ENCODE results near the gene RRM1. TPM values are rescaled to one million over a fixed set of nuclear protein-coding genes. Genes with fewer than 3 reads are reported as not detected.
"Not testable (repeated sequence)": the region's sequence is repeated elsewhere in the genome, so short reads cannot be mapped to it uniquely, and the experiment has no call there.

The RRM1 gene
- polyA plus RNA-seq, 1 experiment, result 57.4 TPM

DNA sequence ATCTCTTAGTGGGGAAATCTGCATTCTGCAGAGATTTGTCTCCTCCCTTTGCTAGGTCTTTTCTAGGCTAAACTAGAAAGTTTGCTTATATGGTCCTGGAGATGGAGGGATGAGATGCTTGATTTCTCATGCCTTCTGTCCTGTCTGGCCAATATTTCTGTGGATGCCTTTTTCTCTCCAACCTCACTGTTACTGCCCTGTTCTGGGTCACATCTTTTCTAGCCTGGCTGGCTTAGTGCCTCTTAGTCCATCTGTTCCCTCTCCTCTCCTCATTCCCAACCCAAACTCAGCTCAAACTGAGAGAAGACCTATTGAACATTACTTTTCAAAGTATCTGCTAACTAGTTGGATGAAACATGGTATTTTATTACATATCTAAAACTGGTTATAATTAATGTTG, 62.0 kb downstream of the RRM1 start:
- H3K27ac ChIP-seq (ENCODE audit: low read depth, low read length), result no peak overlapping the region
- no peak for DNase-seq (ENCODE audit: low read depth, low spot score)
- no peaks in the 10 kb centered on the region for H3K9me3 ChIP-seq (ENCODE audit: control insufficient read depth, insufficient read depth, low read length)
- ChIA-PET POLR2A (no interaction called here), CTCF (no interaction called here)
- H3K27me3 ChIP-seq (ENCODE audit: control insufficient read depth, insufficient read depth, low read length), result no peaks in the 10 kb centered on the region
- TF ChIP-seq, protein P1, sequence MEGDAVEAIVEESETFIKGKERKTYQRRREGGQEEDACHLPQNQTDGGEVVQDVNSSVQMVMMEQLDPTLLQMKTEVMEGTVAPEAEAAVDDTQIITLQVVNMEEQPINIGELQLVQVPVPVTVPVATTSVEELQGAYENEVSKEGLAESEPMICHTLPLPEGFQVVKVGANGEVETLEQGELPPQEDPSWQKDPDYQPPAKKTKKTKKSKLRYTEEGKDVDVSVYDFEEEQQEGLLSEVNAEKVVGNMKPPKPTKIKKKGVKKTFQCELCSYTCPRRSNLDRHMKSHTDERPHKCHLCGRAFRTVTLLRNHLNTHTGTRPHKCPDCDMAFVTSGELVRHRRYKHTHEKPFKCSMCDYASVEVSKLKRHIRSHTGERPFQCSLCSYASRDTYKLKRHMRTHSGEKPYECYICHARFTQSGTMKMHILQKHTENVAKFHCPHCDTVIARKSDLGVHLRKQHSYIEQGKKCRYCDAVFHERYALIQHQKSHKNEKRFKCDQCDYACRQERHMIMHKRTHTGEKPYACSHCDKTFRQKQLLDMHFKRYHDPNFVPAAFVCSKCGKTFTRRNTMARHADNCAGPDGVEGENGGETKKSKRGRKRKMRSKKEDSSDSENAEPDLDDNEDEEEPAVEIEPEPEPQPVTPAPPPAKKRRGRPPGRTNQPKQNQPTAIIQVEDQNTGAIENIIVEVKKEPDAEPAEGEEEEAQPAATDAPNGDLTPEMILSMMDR (IDR thresholded peaks at IDR 0.05; ENCODE audit: low read depth, low read length), result no peak
- no peak overlapping the region for H3K4me3 ChIP-seq (ENCODE audit: low read depth, low read length)

DNA sequence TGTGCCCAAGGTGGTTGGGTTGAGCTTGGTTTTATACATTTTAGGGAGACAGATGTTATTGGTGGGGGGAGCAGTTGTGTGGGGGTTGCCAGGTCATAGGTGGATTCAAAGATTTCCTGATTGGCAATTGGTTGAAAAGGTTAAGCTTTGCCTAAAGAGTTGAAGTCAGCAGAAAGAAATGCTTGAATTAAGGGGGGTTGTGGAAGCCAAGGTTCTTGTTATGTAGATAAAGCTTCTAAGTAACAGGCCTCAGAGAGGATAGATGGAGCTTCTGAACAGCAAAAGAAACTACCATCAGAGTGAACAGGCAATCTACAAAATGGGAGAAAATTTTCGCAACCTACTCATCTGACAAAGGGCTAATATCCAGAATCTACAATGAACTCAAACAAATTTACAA, 64.2 kb downstream of the RRM1 start:
- POLR2A ChIA-PET, result not testable (repeated sequence)

DNA sequence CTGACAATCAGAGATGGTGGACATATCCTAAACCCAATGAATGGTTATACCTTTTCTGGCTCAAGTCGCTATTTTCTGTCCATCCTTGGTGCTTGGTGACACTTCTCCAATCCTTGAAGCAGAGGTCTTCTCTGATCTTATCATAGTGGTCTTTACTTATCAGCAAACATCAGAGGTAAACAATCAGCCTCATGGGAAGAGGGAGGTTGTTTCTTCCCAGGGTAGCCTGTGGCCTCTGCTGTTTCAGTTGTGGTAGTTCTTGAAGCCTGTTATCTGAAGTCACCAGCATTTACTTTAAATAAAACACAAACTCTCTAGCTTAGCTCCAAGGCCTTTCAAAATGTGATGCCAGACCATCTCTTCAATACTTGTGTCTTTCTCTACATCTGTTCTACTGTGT, 66.7 kb downstream of the RRM1 start:
- CTCF ChIA-PET, result no interaction called here
- DNase-seq (ENCODE audit: low read depth, low spot score), result no peak
- POLR2A ChIA-PET, result no interaction called here
- no peak overlapping the region for H3K4me3 ChIP-seq (ENCODE audit: low read depth, low read length)
- H3K27me3 ChIP-seq (ENCODE audit: control insufficient read depth, insufficient read depth, low read length), result peaks cover 2% of the 10 kb centered on the region
- H3K9me3 ChIP-seq (ENCODE audit: control insufficient read depth, insufficient read depth, low read length), result no peaks in the 10 kb centered on the region
- TF ChIP-seq, protein P1 (IDR thresholded peaks at IDR 0.05; ENCODE audit: low read depth, low read length), result no peak
- no peak overlapping the region for H3K27ac ChIP-seq (ENCODE audit: low read depth, low read length)

More for the DNA sequence above, 64.2 kb downstream of the RRM1 start:
- H3K4me3 ChIP-seq (ENCODE audit: low read depth, low read length); DNase-seq (ENCODE audit: low read depth, low spot score); H3K9me3 ChIP-seq (ENCODE audit: control insufficient read depth, insufficient read depth, low read length); H3K27ac ChIP-seq (ENCODE audit: low read depth, low read length); H3K27me3 ChIP-seq (ENCODE audit: control insufficient read depth, insufficient read depth, low read length): not testable (repeated sequence)
- CTCF ChIA-PET, result interaction anchor here (0.7 kb wide), 1 partner anchor 21 kb away, joined by 3 read pairs; no protein-coding TSS in a partner anchor

DNA sequence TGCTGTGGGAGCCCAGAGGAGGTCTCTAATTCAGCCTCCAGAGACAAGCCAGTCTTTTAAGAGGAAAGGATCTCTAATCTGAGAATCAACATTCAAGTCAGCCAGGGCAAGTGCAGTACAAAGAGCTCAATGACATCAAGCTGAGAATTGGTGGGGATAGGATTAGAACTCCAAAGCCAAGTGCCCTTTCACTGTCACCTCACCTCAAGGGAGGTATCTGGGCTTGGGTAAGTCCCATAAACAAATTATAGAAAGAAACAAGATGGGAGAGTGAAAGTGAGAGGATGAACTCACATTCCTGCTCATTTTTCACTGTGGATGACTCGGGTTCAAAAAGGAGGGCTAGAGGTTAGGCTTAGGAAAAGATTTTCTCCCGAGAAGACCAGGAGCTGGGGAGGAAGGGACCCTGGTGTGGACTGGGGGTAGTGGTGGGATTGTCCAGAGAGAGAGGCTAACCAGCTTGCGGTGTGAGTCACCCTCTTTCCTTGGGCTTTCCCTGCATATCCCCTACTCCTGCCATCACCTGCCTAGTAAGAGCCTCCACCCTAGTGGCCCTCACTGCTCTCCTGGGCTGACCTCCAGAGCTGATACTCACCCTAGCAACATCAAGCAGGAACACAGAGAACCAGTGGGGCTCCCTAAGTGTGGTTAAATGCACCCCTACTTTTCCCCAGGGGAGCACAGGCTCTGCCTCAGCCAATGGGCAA, 70.4 kb downstream of the RRM1 start:
- DNase-seq (ENCODE audit: low read depth, low spot score), result no peak
- no peaks in the 10 kb centered on the region for H3K9me3 ChIP-seq (ENCODE audit: control insufficient read depth, insufficient read depth, low read length)
- TF ChIP-seq, protein P1 (IDR thresholded peaks at IDR 0.05; ENCODE audit: low read depth, low read length), result no peak
- no peak overlapping the region for H3K4me3 ChIP-seq (ENCODE audit: low read depth, low read length)
- ChIA-PET CTCF (interaction anchor here (1.5 kb wide), 1 partner anchor 18 kb away, joined by 3 read pairs; no protein-coding TSS in a partner anchor), POLR2A (no interaction called here)
- H3K27me3 ChIP-seq (ENCODE audit: control insufficient read depth, insufficient read depth, low read length), result peaks cover 2% of the 10 kb centered on the region
- H3K27ac ChIP-seq (ENCODE audit: low read depth, low read length), result no peak overlapping the region

DNA sequence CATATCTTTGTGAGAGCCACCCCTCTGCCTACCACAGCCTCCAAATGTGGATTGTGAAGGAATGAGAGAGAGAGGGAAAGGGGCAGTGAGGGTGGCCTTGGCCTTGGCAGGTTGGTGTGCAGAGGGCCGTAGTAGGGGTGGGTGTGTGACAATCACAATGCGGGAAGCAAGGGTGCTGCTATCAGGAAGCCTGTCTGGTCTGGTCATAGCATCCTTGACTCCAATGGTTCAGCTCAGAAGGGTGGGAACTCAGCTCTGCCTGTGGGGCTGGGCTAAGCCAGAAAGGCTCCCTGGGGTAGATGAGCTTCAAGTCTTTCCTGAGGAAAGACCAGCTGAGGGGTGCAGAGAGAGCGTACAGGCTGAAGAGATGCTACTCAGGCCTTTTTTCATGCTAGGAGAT, 72.7 kb downstream of the RRM1 start:
- ChIA-PET POLR2A (no interaction called here), CTCF (no interaction called here)
- H3K27ac ChIP-seq (ENCODE audit: low read depth, low read length), result no peak overlapping the region
- peaks cover under 1% of the 10 kb centered on the region for H3K27me3 ChIP-seq (ENCODE audit: control insufficient read depth, insufficient read depth, low read length)
- no peak for DNase-seq (ENCODE audit: low read depth, low spot score)
- TF ChIP-seq, protein P1 (IDR thresholded peaks at IDR 0.05; ENCODE audit: low read depth, low read length), result no peak
- H3K9me3 ChIP-seq (ENCODE audit: control insufficient read depth, insufficient read depth, low read length), result no peaks in the 10 kb centered on the region
- no peak overlapping the region for H3K4me3 ChIP-seq (ENCODE audit: low read depth, low read length)

Measured in AG04450 (cell line).